HL-60 (cell line): ENCODE measurements around the gene DNAJC5G.

ENCODE experiments used
- DNase-seq, 2 experiments: peaks; one replicate each; pipeline ENCODE4 v3.0.0-alpha.2; 2010 to 2020; ENCODE audit warnings: low read depth in 1 of 2, low spot score in 1 of 2
- H3K27ac ChIP-seq: fragments of 250-450 bp; sonication (Bioruptor Pico); replicated peaks from 2 replicates; pipeline ENCODE4 v1.5.1; 2020; ENCODE audit warnings: mild to moderate bottlenecking, moderate library complexity
- H3K27me3 ChIP-seq: fragments of 250-450 bp; sonication (Bioruptor Pico); 2 replicates; pipeline ENCODE4 v1.5.1; 2021; ENCODE audit warnings: mild to moderate bottlenecking, moderate library complexity; ENCODE audit not compliant: insufficient read depth, poor library complexity, severe bottlenecking
- H3K4me3 ChIP-seq: replicated peaks from 2 replicates; pipeline ENCODE4 v1.5.1; 2011; ENCODE audit warnings: mild to moderate bottlenecking, control low read depth, low read length; ENCODE audit not compliant: insufficient read depth
- GABPA ChIP-seq: IDR thresholded peaks from 2 replicates; pipeline ENCODE4 v1.6.1; 2012; ENCODE audit warnings: low read depth
- POLR2AphosphoS5 ChIP-seq: IDR thresholded peaks from 2 replicates; pipeline ENCODE4 v1.6.1; 2012; ENCODE audit warnings: low read depth
- SPI1 ChIP-seq: IDR thresholded peaks from 2 replicates; pipeline ENCODE4 v1.6.1; 2012; ENCODE audit warnings: low read depth, mild to moderate bottlenecking, borderline replicate concordance
- TF ChIP-seq, protein P1 (sequence below): IDR thresholded peaks from one replicate; pipeline ENCODE4 v1.5.1; 2011; ENCODE audit warnings: low read length, control low read depth, inconsistent platforms; ENCODE audit not compliant: insufficient read depth
- TF ChIP-seq, protein P2 (sequence below): IDR thresholded peaks from 2 replicates; pipeline ENCODE4 v1.6.1; 2012; ENCODE audit warnings: low read depth; ENCODE audit not compliant: insufficient replicate concordance

The DNAJC5G gene

DNA sequence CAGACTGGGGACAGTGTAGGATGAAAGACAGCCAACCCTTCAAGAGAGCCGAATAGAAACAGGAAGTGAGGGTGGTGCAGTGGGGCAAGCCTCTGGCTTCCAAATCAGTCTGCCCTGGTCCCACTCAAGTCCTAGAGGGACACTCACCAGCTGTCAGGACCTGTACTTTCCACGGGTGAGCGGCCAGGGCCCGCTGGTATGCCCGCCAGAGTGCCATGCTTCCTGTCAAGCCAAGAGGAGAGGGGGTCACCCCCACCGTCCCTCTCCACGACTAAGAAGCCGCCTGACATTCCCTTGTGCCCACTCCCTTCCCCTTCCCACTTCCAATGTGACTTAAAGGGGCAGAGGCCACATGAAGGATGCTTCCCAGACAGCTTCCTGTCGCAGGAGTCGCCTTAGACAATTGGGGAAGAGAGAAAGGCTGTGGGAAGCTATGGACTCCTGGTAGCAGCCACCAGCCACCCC is 47.1 kb downstream of the DNAJC5G start:
- peak in 1 of 2 experiments; percentile 55 for DNase-seq
- Histone ChIP-seq H3K27me3 (no peaks in the 10 kb centered on the region), H3K4me3 (peak overlapping the region; percentile 81), H3K27ac (peak overlapping the region; percentile 93)
- peak; percentile 94 for TF ChIP-seq SPI1
- no peak for TF ChIP-seq POLR2AphosphoS5
- no peak for TF ChIP-seq GABPA
- TF ChIP-seq, protein P1, sequence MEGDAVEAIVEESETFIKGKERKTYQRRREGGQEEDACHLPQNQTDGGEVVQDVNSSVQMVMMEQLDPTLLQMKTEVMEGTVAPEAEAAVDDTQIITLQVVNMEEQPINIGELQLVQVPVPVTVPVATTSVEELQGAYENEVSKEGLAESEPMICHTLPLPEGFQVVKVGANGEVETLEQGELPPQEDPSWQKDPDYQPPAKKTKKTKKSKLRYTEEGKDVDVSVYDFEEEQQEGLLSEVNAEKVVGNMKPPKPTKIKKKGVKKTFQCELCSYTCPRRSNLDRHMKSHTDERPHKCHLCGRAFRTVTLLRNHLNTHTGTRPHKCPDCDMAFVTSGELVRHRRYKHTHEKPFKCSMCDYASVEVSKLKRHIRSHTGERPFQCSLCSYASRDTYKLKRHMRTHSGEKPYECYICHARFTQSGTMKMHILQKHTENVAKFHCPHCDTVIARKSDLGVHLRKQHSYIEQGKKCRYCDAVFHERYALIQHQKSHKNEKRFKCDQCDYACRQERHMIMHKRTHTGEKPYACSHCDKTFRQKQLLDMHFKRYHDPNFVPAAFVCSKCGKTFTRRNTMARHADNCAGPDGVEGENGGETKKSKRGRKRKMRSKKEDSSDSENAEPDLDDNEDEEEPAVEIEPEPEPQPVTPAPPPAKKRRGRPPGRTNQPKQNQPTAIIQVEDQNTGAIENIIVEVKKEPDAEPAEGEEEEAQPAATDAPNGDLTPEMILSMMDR: no peak
- TF ChIP-seq, protein P2, sequence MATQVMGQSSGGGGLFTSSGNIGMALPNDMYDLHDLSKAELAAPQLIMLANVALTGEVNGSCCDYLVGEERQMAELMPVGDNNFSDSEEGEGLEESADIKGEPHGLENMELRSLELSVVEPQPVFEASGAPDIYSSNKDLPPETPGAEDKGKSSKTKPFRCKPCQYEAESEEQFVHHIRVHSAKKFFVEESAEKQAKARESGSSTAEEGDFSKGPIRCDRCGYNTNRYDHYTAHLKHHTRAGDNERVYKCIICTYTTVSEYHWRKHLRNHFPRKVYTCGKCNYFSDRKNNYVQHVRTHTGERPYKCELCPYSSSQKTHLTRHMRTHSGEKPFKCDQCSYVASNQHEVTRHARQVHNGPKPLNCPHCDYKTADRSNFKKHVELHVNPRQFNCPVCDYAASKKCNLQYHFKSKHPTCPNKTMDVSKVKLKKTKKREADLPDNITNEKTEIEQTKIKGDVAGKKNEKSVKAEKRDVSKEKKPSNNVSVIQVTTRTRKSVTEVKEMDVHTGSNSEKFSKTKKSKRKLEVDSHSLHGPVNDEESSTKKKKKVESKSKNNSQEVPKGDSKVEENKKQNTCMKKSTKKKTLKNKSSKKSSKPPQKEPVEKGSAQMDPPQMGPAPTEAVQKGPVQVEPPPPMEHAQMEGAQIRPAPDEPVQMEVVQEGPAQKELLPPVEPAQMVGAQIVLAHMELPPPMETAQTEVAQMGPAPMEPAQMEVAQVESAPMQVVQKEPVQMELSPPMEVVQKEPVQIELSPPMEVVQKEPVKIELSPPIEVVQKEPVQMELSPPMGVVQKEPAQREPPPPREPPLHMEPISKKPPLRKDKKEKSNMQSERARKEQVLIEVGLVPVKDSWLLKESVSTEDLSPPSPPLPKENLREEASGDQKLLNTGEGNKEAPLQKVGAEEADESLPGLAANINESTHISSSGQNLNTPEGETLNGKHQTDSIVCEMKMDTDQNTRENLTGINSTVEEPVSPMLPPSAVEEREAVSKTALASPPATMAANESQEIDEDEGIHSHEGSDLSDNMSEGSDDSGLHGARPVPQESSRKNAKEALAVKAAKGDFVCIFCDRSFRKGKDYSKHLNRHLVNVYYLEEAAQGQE: no peak

DNA sequence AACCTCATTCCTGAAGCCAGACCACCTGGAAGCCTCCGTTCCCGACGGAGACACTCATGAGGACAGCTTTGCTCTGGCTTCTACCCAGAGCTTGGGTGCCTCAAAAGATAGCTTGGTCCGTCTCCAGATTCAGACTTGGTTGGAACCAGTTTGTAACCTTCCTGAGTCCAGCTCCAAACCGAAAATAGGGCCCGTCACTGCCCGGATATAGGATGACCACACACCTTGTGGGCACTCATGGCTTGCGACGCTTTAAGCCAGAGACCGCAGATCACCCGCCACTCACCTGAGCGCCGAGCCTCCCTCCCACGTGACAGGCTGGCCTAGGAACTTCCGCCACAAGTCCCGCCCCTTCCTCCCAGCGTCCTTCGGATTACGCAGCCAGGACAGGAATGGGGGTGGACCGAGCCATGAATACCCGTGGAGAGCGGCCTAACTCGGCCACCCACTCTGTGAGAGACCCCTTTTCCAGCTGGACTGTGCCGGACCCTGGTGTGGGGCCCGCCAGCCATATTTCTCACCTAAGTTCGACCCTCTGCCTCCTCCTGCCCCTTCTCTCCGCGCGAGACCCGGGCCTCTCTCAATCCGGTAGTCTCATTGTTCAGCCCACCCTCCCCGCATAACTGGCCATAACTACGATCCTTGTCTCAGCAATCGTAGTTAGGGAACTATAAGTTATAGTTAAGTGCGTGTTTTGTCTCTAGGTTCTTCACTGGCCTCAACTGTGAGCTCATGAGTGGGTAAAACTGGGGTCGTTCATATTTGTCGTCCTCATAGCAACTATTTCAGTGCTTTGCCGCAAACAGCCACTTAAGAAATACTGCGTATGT is 47.7 kb downstream of the DNAJC5G start, which contains the start of gene MPV17:
Gene MPV17, minus strand, starts transcription at position 332 of the 830 bp plus-strand sequence. CDS start 580 bp downstream, outside the sequence.
- Histone ChIP-seq H3K4me3 (peak within 1 kb of the TSS; percentile 81), H3K27ac (peak within 1 kb of the TSS; percentile 93), H3K27me3 (no peaks in the 10 kb centered on the region)
- TF ChIP-seq POLR2AphosphoS5 (peak; percentile 96), GABPA (peak; percentile 79)
- TF ChIP-seq, protein P2: no peak
- DNase-seq: peak; percentile 92 to 93

DNA sequence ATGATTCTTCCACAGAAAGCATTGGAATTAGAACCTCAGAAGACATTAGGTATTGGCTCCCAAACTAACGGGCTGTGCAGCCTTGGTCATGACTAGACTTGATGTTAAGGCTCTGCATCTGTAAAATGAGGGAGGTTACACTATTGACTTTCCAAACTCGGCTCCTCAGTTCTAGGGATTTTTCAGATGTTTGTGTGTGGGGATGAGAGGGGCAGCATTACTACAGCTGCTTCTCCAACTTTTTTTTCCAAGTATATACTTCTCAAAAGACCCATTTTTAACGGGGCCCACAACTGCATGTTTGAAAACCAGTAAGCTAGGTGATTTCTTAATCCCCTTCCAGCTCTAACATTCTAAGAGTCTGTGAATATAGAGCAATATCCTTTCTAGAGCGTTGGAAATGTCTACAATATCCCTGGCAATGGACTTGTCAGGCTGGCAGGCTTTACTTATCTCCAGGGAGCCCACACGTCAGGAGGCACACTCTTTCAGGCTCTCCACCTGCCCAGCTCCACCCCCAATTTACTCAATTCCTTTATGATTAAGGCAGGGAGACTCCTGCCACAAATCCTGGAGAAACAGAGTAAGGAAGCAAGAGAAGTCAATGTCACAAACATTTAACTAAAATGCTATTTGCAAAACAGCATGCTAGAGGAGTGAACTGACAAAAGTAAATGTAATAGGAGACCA is 48.5 kb downstream of the DNAJC5G start:
- peak overlapping the region; percentile 81 for H3K4me3 ChIP-seq
- DNase-seq: no peak
- TF ChIP-seq, protein P1: no peak
- peak overlapping the region; percentile 93 for H3K27ac ChIP-seq
- H3K27me3 ChIP-seq: no peaks in the 10 kb centered on the region

DNA sequence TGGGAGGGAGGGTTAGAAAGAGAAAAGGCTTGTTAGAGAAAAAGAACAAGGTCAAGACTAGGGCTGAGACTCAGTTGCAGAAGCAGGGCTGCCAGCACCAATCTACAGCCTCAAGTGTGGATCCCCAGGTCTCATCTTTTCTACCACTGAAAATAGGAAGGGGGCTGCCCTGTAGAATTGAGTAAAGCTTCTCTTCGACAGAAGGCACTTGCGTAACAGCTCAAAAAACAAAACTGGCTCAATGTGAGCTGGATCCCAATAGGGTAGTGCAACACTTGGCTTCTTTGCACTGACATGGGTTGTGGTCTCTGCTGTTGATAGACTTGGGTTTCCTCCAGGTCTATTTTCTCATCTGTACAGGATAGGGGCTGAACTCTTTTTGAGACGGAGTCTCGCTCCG is 49.5 kb downstream of the DNAJC5G start:
- TF ChIP-seq SPI1 (no peak), POLR2AphosphoS5 (no peak), GABPA (no peak)
- TF ChIP-seq, protein P2: no peak
- TF ChIP-seq, protein P1: no peak
- no peaks in the 10 kb centered on the region for H3K27me3 ChIP-seq
- no peak overlapping the region for H3K4me3 ChIP-seq
- H3K27ac ChIP-seq: peak overlapping the region; percentile 93; the same call in 1 of the 2 replicates
- peak; percentile 65 to 72 for DNase-seq
